Peyer's patch (tissue), 4 donors: Measurements from ENCODE around the gene MIEN1.

Source experiments
- CTCF ChIP-seq, 6 experiments: fragments of 450-650 bp in 4 of 6; fragments of 200-600 bp in 2 of 6; sonication (generic) in 1 of 6; IDR thresholded peaks; one replicate each; pipeline ENCODE4 v1.5.1; 2017 to 2019; ENCODE audit warnings: antibody characterized with exemption in 6 of 6, mild to moderate bottlenecking in 3 of 6, moderate library complexity in 1 of 6
- POLR2A ChIP-seq, 2 donors: fragments of 450-650 bp; IDR thresholded peaks; one replicate each; pipeline ENCODE4 v1.5.1; 2017; ENCODE audit warnings: antibody characterized with exemption in 2 of 2, mild to moderate bottlenecking in 2 of 2, moderate library complexity in 2 of 2

- TF ChIP-seq CTCF (IDR thresholded peaks at IDR 0.05) (no peak), POLR2A (IDR thresholded peaks at IDR 0.05) (no peak)
Observed at GRCh38 chr17:39755554-39756379, 25.4 kb upstream of the MIEN1 start.
